K562 (cell line): ENCODE results near the gene ABCA4.

ENCODE experiments used
- FOXK2 ChIP-seq, 2 experiments: fragments of 450-650 bp; IDR thresholded peaks in 1 of 2; conservative IDR thresholded peaks in 1 of 2; 2 replicates each; pipeline ENCODE4 v1.6.1; 2016; ENCODE audit warnings: low read depth in 2 of 2, mild to moderate bottlenecking in 1 of 2
- GABPA ChIP-seq: fragments of 200-800 bp; sonication (Bioruptor generic); conservative IDR thresholded peaks from 2 replicates; pipeline ENCODE4 v1.6.1; 2016; ENCODE audit warnings: low read depth, missing genetic modification characterization, missing compliant biosample characterization
- KAT7 ChIP-seq: sonication (generic); formaldehyde crosslinking; IDR thresholded peaks from 2 replicates; pipeline ENCODE4 v1.8.0; 2022; ENCODE audit warnings: missing genetic modification reagents, mild to moderate bottlenecking, borderline replicate concordance
- POLR2AphosphoS2 ChIP-seq: IDR thresholded peaks from 2 replicates; pipeline ENCODE4 v1.6.1; 2012; ENCODE audit warnings: low read length, improper control_type of control experiment
- RCOR1 ChIP-seq, 2 experiments: IDR thresholded peaks; 2 replicates each; pipeline ENCODE4 v1.6.1; 2012; ENCODE audit warnings: low read depth in 2 of 2, low read length in 2 of 2, borderline replicate concordance in 1 of 2, improper control_type of control experiment in 1 of 2
- ZNF212 ChIP-seq: fragments of 450-650 bp; formaldehyde crosslinking; IDR thresholded peaks from 2 replicates; pipeline ENCODE4 v1.4.0; 2020; ENCODE audit warnings: mild to moderate bottlenecking

GRCh38 chr1:94120991-94121390 is at the start of gene ABCA4:
- TF ChIP-seq GABPA (tag) (no peak), ZNF212 (CRISPR knock-in tag) (no peak), FOXK2 (conservative IDR thresholded peaks at IDR 0.05 in 1 of 2, IDR thresholded peaks at IDR 0.05 in 1 of 2; ENCODE audit: low read depth in 2 of 2) (no peak), KAT7 (CRISPR knock-in tag) (no peak), POLR2AphosphoS2 (no peak), RCOR1 (IDR thresholded peaks at IDR 0.05; ENCODE audit: borderline replicate concordance in 1 of 2, low read depth in 2 of 2, low read length in 2 of 2) (no peak)
